ENCODE measurements around the gene CENPU.
"Not testable (repeated sequence)": the region's sequence is repeated elsewhere in the genome, so short reads cannot be mapped to it uniquely, and the experiment has no call there.

Gene CENPU

DNA sequence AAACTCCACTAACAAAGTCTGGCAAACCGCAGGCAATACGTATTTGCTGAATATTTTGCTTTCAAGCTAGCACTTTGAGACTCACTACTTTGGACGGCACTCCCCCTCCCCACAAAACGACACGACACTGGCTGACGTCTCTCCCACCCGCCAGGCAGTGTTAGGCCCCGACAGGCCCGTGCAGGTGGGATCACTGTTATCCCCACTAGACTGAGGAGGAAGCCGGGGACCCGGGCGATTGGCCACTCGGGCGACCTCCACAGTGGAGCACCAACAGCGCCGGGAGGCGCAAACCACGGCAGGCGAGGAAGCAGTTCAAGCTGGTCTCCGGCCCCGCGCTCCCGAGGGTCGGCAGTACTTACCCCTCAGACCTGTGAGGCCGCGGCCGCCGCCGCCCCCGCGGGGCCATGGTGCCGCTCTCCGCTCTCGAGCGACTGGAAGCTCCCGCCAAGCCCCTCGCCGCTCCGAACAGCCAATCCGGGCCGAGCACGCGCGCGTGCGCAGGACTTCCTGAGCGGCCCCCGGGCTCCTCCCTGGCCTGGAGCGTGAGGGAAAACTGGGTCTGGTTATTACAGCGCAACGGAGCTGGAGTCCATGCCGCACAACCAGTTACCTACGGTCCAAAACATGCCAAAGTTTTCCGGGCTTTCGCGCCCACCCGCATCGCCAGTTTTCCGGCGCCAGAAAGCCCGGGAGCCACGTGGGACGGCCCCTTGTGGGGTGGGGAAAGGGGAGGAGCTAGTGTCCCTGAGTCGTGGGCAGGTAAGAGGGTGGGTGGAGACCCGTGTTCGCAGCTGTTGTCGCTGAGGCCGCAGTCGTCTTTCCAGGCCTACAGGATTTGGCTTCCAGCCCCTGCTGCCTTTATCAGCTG, at the start of gene CENPU:
CENPU (minus strand) TSS at position 443 of the 871 bp plus-strand sequence; CDS start at position 409, 34 bp downstream.
- DNase-seq (ENCODE audit: low read depth in 2 of 3, low spot score in 2 of 3), result peak; percentile 92 to 95 (median 94)

GRCh38 chr4:184782731-184783373, 49.0 kb upstream of the CENPU start:
- no peak for DNase-seq (ENCODE audit: low read depth in 2 of 3, low spot score in 2 of 3)

DNA sequence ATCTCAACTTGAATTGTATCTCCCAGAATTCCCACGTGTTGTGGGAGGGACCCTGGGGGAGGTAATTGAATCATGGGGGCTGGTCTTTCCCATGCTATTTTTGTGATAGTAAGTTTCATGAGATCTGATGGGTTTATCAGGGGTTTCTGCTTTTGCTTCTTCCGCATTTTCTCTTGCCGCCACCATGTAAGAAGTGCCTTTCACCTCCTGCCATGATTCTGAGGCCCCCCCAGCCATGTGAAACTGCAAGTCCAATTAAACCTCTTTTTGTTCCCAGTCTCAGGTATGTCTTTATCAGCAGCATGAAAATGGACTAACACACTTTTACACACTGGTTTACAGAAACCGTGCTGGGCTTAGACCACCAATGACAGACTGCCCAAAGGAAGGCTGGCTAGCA, 45.3 kb upstream of the CENPU start:
- not testable (repeated sequence) for DNase-seq (ENCODE audit: low read depth in 2 of 3, low spot score in 2 of 3)

- DNase-seq (ENCODE audit: low read depth in 2 of 3, low spot score in 2 of 3), result no peak
Measured at GRCh38 chr4:184778325-184778724, 44.4 kb upstream of the CENPU start.

DNA sequence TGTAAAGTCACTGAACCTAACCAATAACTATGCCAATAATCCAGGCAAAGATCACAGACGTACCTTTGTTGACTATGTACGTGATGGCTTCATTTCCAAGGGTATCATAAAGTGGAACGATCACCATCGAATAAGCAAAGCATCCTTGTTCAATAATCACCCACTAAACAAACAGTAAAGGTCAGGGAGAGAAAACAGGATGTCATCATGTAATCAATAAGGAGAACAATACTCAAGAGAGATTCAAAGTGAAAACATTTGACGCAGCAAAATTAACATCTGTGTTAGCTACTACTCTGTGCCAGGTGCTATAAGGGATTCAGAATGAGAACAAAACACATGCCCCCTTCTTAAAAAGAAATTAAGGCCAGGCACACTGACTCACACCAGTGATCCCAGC, 42.9 kb upstream of the CENPU start:
- no peak for DNase-seq (ENCODE audit: low read depth in 2 of 3, low spot score in 2 of 3)

- DNase-seq (ENCODE audit: low read depth in 2 of 3, low spot score in 2 of 3), result no peak
Measured at GRCh38 chr4:184775854-184776555, 42.1 kb upstream of the CENPU start.

DNA sequence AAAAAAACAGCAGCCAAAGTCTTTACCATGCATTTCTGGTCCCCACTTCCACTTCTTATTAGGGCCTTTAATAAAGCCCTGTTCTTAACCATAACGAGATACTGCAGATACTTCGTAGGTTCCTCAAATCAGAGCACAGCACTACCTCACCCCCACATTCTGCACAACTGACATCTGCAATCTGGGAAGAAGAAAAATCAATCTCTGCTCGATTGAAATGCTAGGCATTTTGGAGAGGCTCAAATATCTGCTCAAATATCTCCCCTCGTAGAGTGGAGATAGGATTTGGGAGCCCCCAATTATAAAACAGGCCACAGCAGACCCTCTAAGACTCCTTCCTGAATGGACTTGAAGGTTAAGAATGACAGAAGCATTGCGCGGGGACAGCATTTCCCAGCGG, 40.3 kb upstream of the CENPU start:
- no peak for DNase-seq (ENCODE audit: low read depth in 2 of 3, low spot score in 2 of 3)

GRCh38 chr4:184771416-184771815, 37.5 kb upstream of the CENPU start:
- DNase-seq (ENCODE audit: low read depth in 2 of 3, low spot score in 2 of 3), result no peak

GRCh38 chr4:184769141-184769765, 35.4 kb upstream of the CENPU start:
- no peak for DNase-seq (ENCODE audit: low read depth in 2 of 3, low spot score in 2 of 3)

- no peak for DNase-seq (ENCODE audit: low read depth in 2 of 3, low spot score in 2 of 3)
Measured at GRCh38 chr4:184768296-184768695, 34.4 kb upstream of the CENPU start.

GRCh38 chr4:184766446-184766845, 32.5 kb upstream of the CENPU start:
- no peak for DNase-seq (ENCODE audit: low read depth in 2 of 3, low spot score in 2 of 3)

DNA sequence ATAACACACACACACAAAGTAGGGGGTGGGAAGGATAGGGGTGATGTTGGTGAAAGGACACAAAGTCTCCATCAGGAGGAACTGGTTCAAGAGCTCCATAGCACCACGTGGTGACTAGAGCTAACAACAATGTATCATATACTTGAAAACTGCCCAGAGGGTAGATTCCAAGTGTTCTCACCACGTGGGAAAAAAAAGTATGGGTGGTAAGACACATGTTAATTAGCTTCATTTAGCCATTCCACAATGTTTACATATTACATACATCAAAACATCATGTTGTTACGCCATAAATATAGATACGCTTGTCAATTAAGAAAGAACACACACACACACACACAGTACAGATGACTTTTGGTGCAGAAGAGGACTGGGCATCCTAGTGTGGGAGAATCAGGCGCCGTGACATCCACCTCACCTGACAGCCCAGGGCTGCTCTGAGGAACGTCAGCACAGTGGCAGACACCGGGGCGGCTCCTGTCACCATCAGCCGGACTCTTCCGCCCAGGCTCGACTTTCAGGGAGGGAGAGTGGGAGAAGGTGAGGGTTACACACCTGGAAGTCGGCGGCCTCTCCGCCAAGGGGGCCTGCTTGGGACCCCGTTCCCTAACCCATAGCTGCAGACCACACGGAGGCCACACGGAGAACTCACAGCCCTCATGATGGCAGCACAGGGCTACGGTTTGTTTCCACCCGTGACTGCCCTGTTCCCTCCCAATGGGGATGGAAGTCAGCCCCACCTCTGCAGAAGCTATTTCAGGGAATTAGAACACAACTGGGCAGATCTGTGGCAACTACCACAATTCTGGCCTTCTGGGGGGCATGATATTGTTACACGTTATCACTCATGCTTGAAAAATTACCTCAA, 31.8 kb upstream of the CENPU start:
- DNase-seq (ENCODE audit: low read depth in 2 of 3, low spot score in 2 of 3), result no peak

DNA sequence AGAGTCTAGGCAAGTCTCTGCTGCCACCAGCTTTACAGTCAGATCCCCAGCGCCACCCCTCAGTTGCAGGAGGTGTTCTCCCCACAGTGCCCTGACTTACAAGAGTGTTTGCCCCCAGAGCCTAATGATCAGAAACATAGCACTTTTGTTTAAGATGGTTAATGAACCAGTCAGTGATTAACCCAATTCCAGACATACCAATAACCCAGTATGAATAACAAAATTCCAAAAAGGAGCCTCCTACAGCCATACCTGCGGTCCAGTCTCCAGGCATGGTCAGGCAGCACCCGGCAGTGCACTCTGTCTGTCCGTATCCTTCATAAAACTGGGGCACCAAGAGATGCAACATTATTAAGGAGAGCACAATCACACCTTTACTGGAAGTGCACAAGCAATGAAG, 30.7 kb upstream of the CENPU start:
- DNase-seq (ENCODE audit: low read depth in 2 of 3, low spot score in 2 of 3), result no peak

DNA sequence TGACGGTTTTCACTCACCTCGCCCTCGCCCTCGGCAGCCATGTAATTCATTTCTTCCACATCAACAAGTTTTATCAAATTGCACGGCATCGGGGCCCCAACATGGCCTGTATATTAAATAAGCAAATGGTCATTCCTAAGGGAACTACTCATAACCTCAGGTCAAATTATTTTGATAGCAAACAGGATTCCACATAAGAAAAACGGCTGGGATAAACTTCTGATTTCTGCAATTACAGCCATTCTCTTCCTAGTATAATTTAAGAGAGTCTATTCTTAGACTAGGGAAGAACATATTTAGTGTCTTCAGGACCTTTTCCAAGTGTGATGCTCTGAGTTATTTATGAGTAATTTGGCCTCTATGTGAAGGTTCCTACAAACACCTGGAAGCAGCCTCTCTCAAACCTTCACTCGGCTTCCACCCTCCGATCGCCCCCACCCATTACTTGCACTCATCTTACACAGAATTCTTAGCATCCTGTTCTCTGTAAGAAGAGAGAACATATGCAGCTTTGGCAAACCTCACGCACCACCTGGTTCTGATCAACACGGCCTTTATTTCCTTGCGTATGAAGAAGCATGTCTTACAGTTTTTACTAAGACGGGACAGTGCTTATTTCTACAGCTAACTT, 29.4 kb upstream of the CENPU start:
- no peak for DNase-seq (ENCODE audit: low read depth in 2 of 3, low spot score in 2 of 3)

DNA sequence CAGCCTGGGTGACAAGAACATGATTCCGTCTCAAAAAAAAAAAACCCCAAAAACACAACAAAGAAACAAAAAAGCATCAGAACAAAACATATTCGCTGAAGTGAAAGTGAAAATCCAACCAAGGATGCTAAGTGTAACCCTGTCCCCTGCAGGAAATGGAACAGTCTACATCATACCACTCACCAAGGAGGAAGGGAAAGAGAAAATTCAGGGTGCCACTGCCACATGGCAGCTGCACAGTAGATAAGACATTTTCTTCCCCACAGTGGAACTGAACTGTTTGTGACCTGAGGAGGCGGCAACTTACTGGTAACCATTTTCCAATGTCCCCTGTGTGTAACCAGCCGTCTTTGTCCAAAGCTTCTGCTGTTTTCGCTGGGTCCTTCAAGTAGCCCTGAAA, 28.2 kb upstream of the CENPU start:
- DNase-seq (ENCODE audit: low read depth in 2 of 3, low spot score in 2 of 3), result no peak

DNA sequence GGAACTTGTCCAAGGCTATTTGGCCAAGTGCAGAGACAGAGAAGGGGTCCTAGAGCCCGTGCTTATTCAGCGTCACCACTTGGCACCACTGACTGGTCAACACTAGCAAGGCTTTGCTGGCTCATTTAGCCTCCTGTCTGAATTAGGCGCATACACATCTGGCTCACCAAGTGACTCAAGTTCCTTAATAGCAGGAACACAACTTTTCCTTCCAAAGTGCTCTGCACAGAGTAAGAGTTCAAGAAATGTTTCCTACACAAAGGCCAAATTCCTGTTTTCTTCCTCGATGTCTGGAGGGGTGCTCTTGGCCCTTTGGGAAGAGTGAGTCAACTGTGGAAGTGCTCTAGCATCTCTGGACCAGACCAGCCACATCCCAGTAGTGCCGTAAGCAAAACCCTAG, 26.8 kb upstream of the CENPU start:
- DNase-seq (ENCODE audit: low read depth in 2 of 3, low spot score in 2 of 3), result no peak

DNA sequence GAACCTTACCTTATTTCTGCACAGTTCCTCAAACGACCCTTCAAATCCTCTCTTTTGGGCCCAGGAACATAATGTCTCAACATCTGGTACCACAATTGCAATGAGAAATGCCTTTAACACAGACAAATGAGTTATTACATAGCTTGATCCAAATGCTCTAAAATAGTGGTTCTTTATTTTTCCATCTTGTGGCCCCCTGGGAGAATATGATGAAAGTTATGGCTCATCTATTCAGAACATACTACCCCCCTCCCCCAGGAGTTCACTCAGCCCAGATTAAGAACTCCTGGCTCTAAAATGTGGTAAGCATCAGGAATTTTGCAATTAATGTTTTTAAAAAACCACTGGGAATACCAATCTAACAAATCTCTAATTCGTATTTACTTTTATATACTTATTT, 23.9 kb upstream of the CENPU start:
- no peak for DNase-seq (ENCODE audit: low read depth in 2 of 3, low spot score in 2 of 3)

DNA sequence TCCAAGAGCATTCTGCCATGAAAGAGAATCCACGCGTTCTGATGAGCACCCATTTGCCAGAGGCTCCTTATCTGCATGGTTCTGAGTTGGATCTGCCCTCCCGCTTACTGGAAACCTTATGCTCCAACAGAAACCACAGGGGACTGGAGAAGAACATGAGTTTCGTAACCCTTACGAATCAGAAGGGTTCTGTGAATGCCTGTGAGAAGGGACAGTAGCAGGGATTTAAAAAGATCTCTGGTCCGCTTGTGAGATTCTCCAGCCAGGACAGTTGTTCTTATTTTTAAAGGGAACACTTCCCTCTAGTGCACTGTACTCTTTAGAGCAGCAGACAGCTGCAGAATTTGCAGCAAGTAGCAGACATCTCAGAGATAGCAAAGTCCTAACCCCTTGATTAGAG, 22.5 kb upstream of the CENPU start:
- DNase-seq (ENCODE audit: low read depth in 2 of 3, low spot score in 2 of 3), result no peak

DNA sequence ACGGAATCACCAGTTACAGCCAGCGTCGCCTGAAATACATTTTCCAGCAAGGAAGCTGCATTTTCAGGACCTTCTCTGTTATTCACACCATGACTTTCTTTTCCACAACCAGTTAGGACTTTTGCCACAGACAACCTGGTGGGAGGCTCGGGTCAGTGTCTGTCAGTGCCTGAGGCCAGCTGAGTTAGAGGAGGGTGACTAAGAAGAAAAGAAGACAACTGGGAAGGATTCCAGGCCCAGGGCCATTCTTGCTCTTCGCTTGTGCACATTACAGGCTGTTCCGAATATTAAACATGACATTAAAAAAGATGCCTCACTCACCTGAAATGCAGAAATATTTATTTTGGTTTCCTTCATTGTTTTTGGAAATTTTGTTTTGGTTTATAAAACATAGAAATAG, 21.4 kb upstream of the CENPU start:
- no peak for DNase-seq (ENCODE audit: low read depth in 2 of 3, low spot score in 2 of 3)

Data from activated CD8-positive, alpha-beta memory T cell treated with anti-CD3 and anti-CD28 coated beads for 48 hours (primary cell).